ACHN (cell line): ENCODE results near the gene CNGB1.
"Not testable (repeated sequence)": the region's sequence is repeated elsewhere in the genome, so short reads cannot be mapped to it uniquely, and the experiment has no call there.

ENCODE experiments used
- DNase-seq: peaks from one replicate; pipeline ENCODE4 v3.0.0-alpha.2; 2015
- in situ Hi-C: cut with HindIII; loops from 2 replicates; pipeline ENCODE4 v1.10.0; 2017; ENCODE audit warnings: low sequenced_read_pairs, low pct_ligation_motif_present, low pct_unique_long_range_greater_than_20kb

The CNGB1 gene

GRCh38 chr16:57884655-57885133 is 86.2 kb downstream of the CNGB1 start:
- in situ Hi-C loops, result no loop called here
- no peak for DNase-seq

GRCh38 chr16:57883953-57884654 is 86.8 kb downstream of the CNGB1 start:
- no peak for DNase-seq
- in situ Hi-C loops, result no loop called here

- no peak for DNase-seq
- in situ Hi-C loops, result no loop called here
Measured at GRCh38 chr16:57883480-57883879, 87.4 kb downstream of the CNGB1 start.

- in situ Hi-C loops, result no loop called here
- no peak for DNase-seq
Measured at GRCh38 chr16:57882792-57883191, 88.1 kb downstream of the CNGB1 start.

- DNase-seq, result no peak
- in situ Hi-C loops, result no loop called here
Measured at GRCh38 chr16:57882206-57882605, 88.7 kb downstream of the CNGB1 start.

- no peak for DNase-seq
- in situ Hi-C loops, result no loop called here
Measured at GRCh38 chr16:57878586-57878985, 92.3 kb downstream of the CNGB1 start.

- DNase-seq, result no peak
- in situ Hi-C loops, result no loop called here
Measured at GRCh38 chr16:57876210-57876609, 94.7 kb downstream of the CNGB1 start.

GRCh38 chr16:57875347-57875746 is 95.6 kb downstream of the CNGB1 start:
- in situ Hi-C loops, result no loop called here
- DNase-seq, result no peak

- in situ Hi-C loops, result no loop called here
- no peak for DNase-seq
Measured at GRCh38 chr16:57873218-57873617, 97.7 kb downstream of the CNGB1 start.

- DNase-seq, in situ Hi-C loops: not testable (repeated sequence)
Measured at GRCh38 chr16:57872764-57873163, 98.2 kb downstream of the CNGB1 start.

GRCh38 chr16:57871456-57871855 is 99.5 kb downstream of the CNGB1 start:
- in situ Hi-C loops, result no loop called here
- peak; percentile 53 for DNase-seq

GRCh38 chr16:57870753-57871454 is 100.0 kb downstream of the CNGB1 start:
- in situ Hi-C loops, result no loop called here
- no peak for DNase-seq

- no peak for DNase-seq
- in situ Hi-C loops, result no loop called here
Measured at GRCh38 chr16:57868913-57869520, 101.9 kb downstream of the CNGB1 start.

GRCh38 chr16:57867000-57867561 is 103.8 kb downstream of the CNGB1 start:
- in situ Hi-C loops, result no loop called here
- no peak for DNase-seq

- in situ Hi-C loops, result no loop called here
- DNase-seq, result no peak
Measured at GRCh38 chr16:57866529-57866918, 104.4 kb downstream of the CNGB1 start.

GRCh38 chr16:57865746-57866528 is 105.0 kb downstream of the CNGB1 start:
- DNase-seq, result no peak
- in situ Hi-C loops, result no loop called here

- DNase-seq, result peak; percentile 90
- in situ Hi-C loops, result no loop called here
Measured at GRCh38 chr16:57863434-57864160, 107.3 kb downstream of the CNGB1 start.
